Measurements from ENCODE around the gene GGTLC2.
"Not testable (repeated sequence)": the region's sequence is repeated elsewhere in the genome, so short reads cannot be mapped to it uniquely, and the experiment has no call there.

Gene GGTLC2

GRCh38 chr22:22642255-22642654 lies 2.2 kb upstream of the GGTLC2 start:
- DNase-seq = not testable (repeated sequence)

GRCh38 chr22:22645969-22646368 lies 1.6 kb downstream of the GGTLC2 start:
- not testable (repeated sequence) for DNase-seq

GRCh38 chr22:22647952-22648351 lies 3.5 kb downstream of the GGTLC2 start:
- not testable (repeated sequence) for DNase-seq

- DNase-seq = not testable (repeated sequence)
Measured at GRCh38 chr22:22648863-22649536, 4.6 kb downstream of the GGTLC2 start.

- DNase-seq = not testable (repeated sequence)
Measured at GRCh38 chr22:22649761-22650160, 5.3 kb downstream of the GGTLC2 start.

- not testable (repeated sequence) for DNase-seq
Measured at GRCh38 chr22:22650398-22650797, 6.0 kb downstream of the GGTLC2 start.

- not testable (repeated sequence) for DNase-seq
Measured at GRCh38 chr22:22650803-22651515, 6.5 kb downstream of the GGTLC2 start.

- not testable (repeated sequence) for DNase-seq
Measured at GRCh38 chr22:22651593-22651992, 7.2 kb downstream of the GGTLC2 start.

- DNase-seq = not testable (repeated sequence)
Measured at GRCh38 chr22:22652102-22652501, 7.7 kb downstream of the GGTLC2 start.

GRCh38 chr22:22652573-22652972 lies 8.2 kb downstream of the GGTLC2 start:
- DNase-seq = not testable (repeated sequence)

GRCh38 chr22:22653677-22654381 lies 9.4 kb downstream of the GGTLC2 start:
- DNase-seq = not testable (repeated sequence)

- DNase-seq = no peak
Measured at GRCh38 chr22:22655452-22656290, 11.3 kb downstream of the GGTLC2 start.

- no peak for DNase-seq
Measured at GRCh38 chr22:22657712-22658111, 13.3 kb downstream of the GGTLC2 start.

- DNase-seq = no peak
Measured at GRCh38 chr22:22661275-22661674, 16.9 kb downstream of the GGTLC2 start.

- no peak for DNase-seq
Measured at GRCh38 chr22:22662095-22662494, 17.7 kb downstream of the GGTLC2 start.

- DNase-seq = no peak
Measured at GRCh38 chr22:22663861-22664800, 19.7 kb downstream of the GGTLC2 start.

- no peak for DNase-seq
Measured at GRCh38 chr22:22666307-22667091, 22.1 kb downstream of the GGTLC2 start.

- no peak for DNase-seq
Measured at GRCh38 chr22:22667966-22668880, 23.8 kb downstream of the GGTLC2 start.

GRCh38 chr22:22669093-22669492 lies 24.7 kb downstream of the GGTLC2 start:
- DNase-seq = no peak

Measured in NCI-H2107 (cell line).